Mucosa of gallbladder (tissue), 1 donor: ENCODE data around the gene ACAP2. TPM values are rescaled to one million over a fixed set of nuclear protein-coding genes. Genes with fewer than 3 reads are reported as not detected.

Source experiments
- total RNA-seq: library from RNA; stranded (reverse); gene quantifications from one replicate; pipeline ENCODE4 v1.2.1, GENCODE V29; 2021
- donor health status: DM: no; HTN: no; CAD: no.

Gene ACAP2
- total RNA-seq, 1 donor from 2014 or later: 47.0 TPM

Other genes starting within 250 kb of the ACAP2 start
- 8.8 TPM for gene XXYLT1, start 171.9 kb downstream of the ACAP2 start, total RNA-seq
- 68.1 TPM for gene PPP1R2, start 100.3 kb upstream of the ACAP2 start, total RNA-seq
- gene APOD, start 140.9 kb upstream of the ACAP2 start, total RNA-seq: 51.8 TPM